H9 (cell line): ENCODE measurements around the gene MSH6. TPM values are rescaled to one million over a fixed set of nuclear protein-coding genes. Genes with fewer than 3 reads are reported as not detected.

Source experiments
- DNase-seq: peaks from one replicate; pipeline ENCODE4 v3.0.0-alpha.2; 2017
- H2AFZ ChIP-seq: one replicate; pipeline ENCODE4 v1.6.1; 2013; ENCODE audit warnings: mild to moderate bottlenecking, low read length, control low read depth, moderate library complexity
- H2AK5ac ChIP-seq: 2 replicates; pipeline ENCODE4 v1.6.1; 2013; ENCODE audit warnings: low read length, control low read depth, mixed read lengths; ENCODE audit not compliant: insufficient read length
- H2BK120ac ChIP-seq: one replicate; pipeline ENCODE4 v1.6.1; 2013; ENCODE audit warnings: low read depth, mild to moderate bottlenecking, low read length, control low read depth, inconsistent platforms; ENCODE audit not compliant: poor library complexity, severe bottlenecking
- H2BK12ac ChIP-seq: 2 replicates; pipeline ENCODE4 v1.6.1; 2013; ENCODE audit warnings: low read length, control low read depth, mixed read lengths, low read depth; ENCODE audit not compliant: insufficient read length
- H2BK15ac ChIP-seq: 2 replicates; pipeline ENCODE4 v1.6.1; 2013; ENCODE audit warnings: low read depth, low read length, control low read depth
- H2BK20ac ChIP-seq: one replicate; pipeline ENCODE4 v1.6.1; 2013; ENCODE audit warnings: low read depth, mild to moderate bottlenecking, low read length, control low read depth, inconsistent platforms; ENCODE audit not compliant: poor library complexity, severe bottlenecking
- H2BK5ac ChIP-seq: 2 replicates; pipeline ENCODE4 v1.6.1; 2013; ENCODE audit warnings: low read length, control low read depth, mixed read lengths; ENCODE audit not compliant: insufficient read length
- H3K14ac ChIP-seq: 2 replicates; pipeline ENCODE4 v1.6.1; 2013; ENCODE audit warnings: low read length, control low read depth; ENCODE audit not compliant: insufficient read depth
- H3K18ac ChIP-seq: 2 replicates; pipeline ENCODE4 v1.6.1; 2013; ENCODE audit warnings: low read depth, mild to moderate bottlenecking, mixed read lengths, low read length, control low read depth; ENCODE audit not compliant: insufficient read length
- H3K23ac ChIP-seq: 2 replicates; pipeline ENCODE4 v1.6.1; 2013; ENCODE audit warnings: low read length, control low read depth, mixed read lengths, low read depth; ENCODE audit not compliant: insufficient read length
- H3K23me2 ChIP-seq: 2 replicates; pipeline ENCODE4 v1.6.1; 2013; ENCODE audit warnings: low read depth, mild to moderate bottlenecking, mixed read lengths, low read length, control low read depth; ENCODE audit not compliant: insufficient read length, poor library complexity, severe bottlenecking
- H3K27ac ChIP-seq: 2 replicates; pipeline ENCODE4 v1.5.1; 2013; ENCODE audit warnings: low read length, control low read depth, mixed read lengths, low read depth; ENCODE audit not compliant: insufficient read length
- H3K27me3 ChIP-seq: 2 replicates; pipeline ENCODE4 v1.6.1; 2013; ENCODE audit warnings: low read length, control low read depth, inconsistent platforms; ENCODE audit not compliant: insufficient read depth
- H3K4ac ChIP-seq: 2 replicates; pipeline ENCODE4 v1.6.1; 2013; ENCODE audit warnings: low read depth, mild to moderate bottlenecking, control low read depth, inconsistent platforms, low read length, moderate library complexity
- H3K4me1 ChIP-seq: 2 replicates; pipeline ENCODE4 v1.6.1; 2013; ENCODE audit warnings: low read length, control low read depth, inconsistent platforms; ENCODE audit not compliant: insufficient read depth
- H3K4me2 ChIP-seq: 2 replicates; pipeline ENCODE4 v1.6.1; 2013; ENCODE audit warnings: low read length, control low read depth, mixed read lengths; ENCODE audit not compliant: insufficient read length, insufficient read depth
- H3K56ac ChIP-seq: 2 replicates; pipeline ENCODE4 v1.6.1; 2013; ENCODE audit warnings: low read depth, mild to moderate bottlenecking, mixed read lengths, low read length, control low read depth; ENCODE audit not compliant: insufficient read length
- H3K79me1 ChIP-seq: 2 replicates; pipeline ENCODE4 v1.6.1; 2013; ENCODE audit warnings: low read depth, mild to moderate bottlenecking, moderate library complexity, low read length, control low read depth, inconsistent platforms; ENCODE audit not compliant: insufficient read depth, poor library complexity, severe bottlenecking
- H3K79me2 ChIP-seq: 2 replicates; pipeline ENCODE4 v1.6.1; 2013; ENCODE audit warnings: low read length, control low read depth, inconsistent platforms; ENCODE audit not compliant: insufficient read depth
- H3K9ac ChIP-seq: 2 replicates; pipeline ENCODE4 v1.6.1; 2013; ENCODE audit warnings: low read length, control low read depth, mixed read lengths; ENCODE audit not compliant: insufficient read length; ENCODE audit errors: extremely low read depth
- H3K9me3 ChIP-seq: one replicate; pipeline ENCODE4 v1.6.1; 2013; ENCODE audit warnings: low read depth, low read length, inconsistent platforms; ENCODE audit not compliant: control insufficient read depth
- H3T11ph ChIP-seq: one replicate; pipeline ENCODE4 v1.6.1; 2013; ENCODE audit warnings: mild to moderate bottlenecking, low read length, control low read depth, inconsistent platforms
- H4K20me1 ChIP-seq: one replicate; pipeline ENCODE4 v1.6.1; 2013; ENCODE audit not compliant: control insufficient read depth, insufficient read length, insufficient read depth
- H4K5ac ChIP-seq: 2 replicates; pipeline ENCODE4 v1.6.1; 2013; ENCODE audit warnings: low read depth, mild to moderate bottlenecking, mixed read lengths, low read length, control low read depth; ENCODE audit not compliant: insufficient read length
- H4K8ac ChIP-seq: replicated peaks from 2 replicates; pipeline ENCODE4 v1.6.1; 2013; ENCODE audit warnings: low read length, control low read depth, mixed read lengths, low read depth; ENCODE audit not compliant: insufficient read length
- H4K91ac ChIP-seq: 2 replicates; pipeline ENCODE4 v1.6.1; 2013; ENCODE audit warnings: low read depth, mild to moderate bottlenecking, moderate library complexity, mixed read lengths, low read length, control low read depth; ENCODE audit not compliant: insufficient read length
- H3K27ac Mint-ChIP-seq, 3 experiments: 2 replicates in 2 of 3; 3 replicates in 1 of 3; pipeline ENCODE4 v1.8.0; 2020 to 2021; ENCODE audit warnings: mixed read lengths in 3 of 3, mild to moderate bottlenecking in 1 of 3, moderate library complexity in 1 of 3
- H3K27me3 Mint-ChIP-seq: 2 replicates; pipeline ENCODE4 v1.8.0; 2021; ENCODE audit warnings: low read depth, mild to moderate bottlenecking, moderate library complexity, mixed read lengths
- H3K36me3 Mint-ChIP-seq, 3 experiments: 2 replicates in 2 of 3; 3 replicates in 1 of 3; pipeline ENCODE4 v1.8.0; 2020 to 2021; ENCODE audit warnings: low read depth in 3 of 3, mixed read lengths in 3 of 3; ENCODE audit not compliant: insufficient read depth in 1 of 3
- H3K4me1 Mint-ChIP-seq, 2 experiments: 2 replicates each; pipeline ENCODE4 v1.8.0; 2020; ENCODE audit warnings: mixed read lengths in 2 of 2
- H3K4me3 Mint-ChIP-seq, 2 experiments: 2 replicates in 1 of 2; 3 replicates in 1 of 2; pipeline ENCODE4 v1.8.0; 2020 to 2021; ENCODE audit warnings: mild to moderate bottlenecking in 2 of 2, mixed read lengths in 2 of 2, moderate library complexity in 1 of 2
- H3K9me3 Mint-ChIP-seq, 2 experiments: 2 replicates in 1 of 2; 3 replicates in 1 of 2; pipeline ENCODE4 v1.8.0; 2020; ENCODE audit warnings: mild to moderate bottlenecking in 2 of 2, mixed read lengths in 2 of 2, moderate library complexity in 1 of 2
- WGBS: extraction: QIAGEN DNeasy Blood & Tissue Kit; methylation state at CpG from one replicate; pipeline ENCODE4 v1.1.7; 2013; ENCODE audit warnings: missing lambda C conversion rate, low lambda C conversion rate, mixed read lengths; ENCODE audit not compliant: insufficient read length; ENCODE audit errors: extremely low coverage; 5-methylcytosine and 5-hydroxymethylcytosine counted together
- total RNA-seq: library from RNA; stranded (reverse); gene quantifications from 2 replicates; pipeline ENCODE4 v1.2.1, GENCODE V29; 2021
- TF ChIP-seq, protein P1 (sequence below): fragments of 200-600 bp; sonication (generic); conservative IDR thresholded peaks from 3 replicates; pipeline ENCODE4 v1.8.0; 2021; ENCODE audit warnings: antibody characterized with exemption, mild to moderate bottlenecking

Gene MSH6
- total RNA-seq, 1 experiment from 2014 or later: 303 TPM

DNA sequence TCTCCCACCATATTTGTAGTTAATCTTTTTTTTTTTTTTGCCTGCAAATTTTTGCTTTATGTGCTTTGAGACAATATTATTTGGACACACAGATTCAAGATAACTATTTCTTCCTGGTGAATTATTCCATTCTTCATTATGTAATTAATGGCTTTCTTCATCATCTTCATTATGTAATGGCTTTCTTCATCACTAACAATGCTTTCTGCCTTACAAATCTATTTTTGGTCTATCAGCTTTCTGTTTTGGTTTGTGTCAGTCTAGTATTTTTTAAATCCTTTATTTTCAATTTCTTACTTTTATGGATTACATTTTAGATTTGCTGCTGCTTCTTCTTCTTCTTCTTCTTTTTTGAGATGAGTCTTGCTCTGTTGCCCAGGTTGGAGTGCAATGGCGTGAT, 60.5 kb downstream of the MSH6 start:
- no peak overlapping the region for H3K14ac ChIP-seq
- Mint-ChIP-seq H3K4me3 (no peak overlapping the region), H3K9me3 (no peaks in the 10 kb centered on the region; a peak in 1 of 5 replicates), H3K27me3 (no peaks in the 10 kb centered on the region), H3K36me3 (peaks cover 5 to 23% (median 23%) of the 10 kb centered on the region in 3 experiments), H3K4me1 (peaks cover 0 to 2% of the 10 kb centered on the region in 2 experiments; a peak in 2 of 4 replicates), H3K27ac (peak overlapping the region in 1 of 3 experiments; percentile 36; a peak in 1 of 7 replicates)
- H4K91ac ChIP-seq: no peak overlapping the region
- H3K27ac ChIP-seq: no peak overlapping the region
- no peak overlapping the region for H3K4me2 ChIP-seq
- H3K27me3 ChIP-seq: no peaks in the 10 kb centered on the region
- no peak overlapping the region for H2BK5ac ChIP-seq
- H2BK15ac ChIP-seq: no peak overlapping the region
- no peak overlapping the region for H4K8ac ChIP-seq
- no peaks in the 10 kb centered on the region for H3K23me2 ChIP-seq
- no peak overlapping the region for H2AK5ac ChIP-seq
- WGBS: no CpG with 5 or more reads among the region's 1 CpG
- H2BK12ac ChIP-seq: no peak overlapping the region
- no peak overlapping the region for H4K5ac ChIP-seq
- H2BK120ac ChIP-seq: no peak overlapping the region
- H2BK20ac ChIP-seq: no peak overlapping the region
- no peaks in the 10 kb centered on the region; the same call in 1 of the 2 replicates for H3K4me1 ChIP-seq
- no peak overlapping the region for H3K4ac ChIP-seq
- no peak overlapping the region for H3T11ph ChIP-seq
- no peak overlapping the region for H3K23ac ChIP-seq
- no peak for DNase-seq
- H2AFZ ChIP-seq: no peak overlapping the region
- H3K56ac ChIP-seq: no peak overlapping the region
- H3K9ac ChIP-seq: no peak overlapping the region
- H3K9me3 ChIP-seq: no peaks in the 10 kb centered on the region
- no peak overlapping the region for H3K18ac ChIP-seq
- TF ChIP-seq, protein P1, sequence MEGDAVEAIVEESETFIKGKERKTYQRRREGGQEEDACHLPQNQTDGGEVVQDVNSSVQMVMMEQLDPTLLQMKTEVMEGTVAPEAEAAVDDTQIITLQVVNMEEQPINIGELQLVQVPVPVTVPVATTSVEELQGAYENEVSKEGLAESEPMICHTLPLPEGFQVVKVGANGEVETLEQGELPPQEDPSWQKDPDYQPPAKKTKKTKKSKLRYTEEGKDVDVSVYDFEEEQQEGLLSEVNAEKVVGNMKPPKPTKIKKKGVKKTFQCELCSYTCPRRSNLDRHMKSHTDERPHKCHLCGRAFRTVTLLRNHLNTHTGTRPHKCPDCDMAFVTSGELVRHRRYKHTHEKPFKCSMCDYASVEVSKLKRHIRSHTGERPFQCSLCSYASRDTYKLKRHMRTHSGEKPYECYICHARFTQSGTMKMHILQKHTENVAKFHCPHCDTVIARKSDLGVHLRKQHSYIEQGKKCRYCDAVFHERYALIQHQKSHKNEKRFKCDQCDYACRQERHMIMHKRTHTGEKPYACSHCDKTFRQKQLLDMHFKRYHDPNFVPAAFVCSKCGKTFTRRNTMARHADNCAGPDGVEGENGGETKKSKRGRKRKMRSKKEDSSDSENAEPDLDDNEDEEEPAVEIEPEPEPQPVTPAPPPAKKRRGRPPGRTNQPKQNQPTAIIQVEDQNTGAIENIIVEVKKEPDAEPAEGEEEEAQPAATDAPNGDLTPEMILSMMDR: no peak
- peaks cover 3% of the 10 kb centered on the region for H3K79me1 ChIP-seq
- H4K20me1 ChIP-seq: no peaks in the 10 kb centered on the region
- peaks cover 15% of the 10 kb centered on the region; the same call in 1 of the 2 replicates for H3K79me2 ChIP-seq
